GM19438 (cell line): ENCODE measurements around the gene PPIP5K2.

Experiments
- ATAC-seq: cut with Tn5 transposase; IDR thresholded peaks from one replicate; pipeline ENCODE4 v1.9.1; 2021; ENCODE audit warnings: low read depth; ENCODE audit not compliant: unreplicated experiment

Gene PPIP5K2

GRCh38 chr5:103235891-103236290 is 115.8 kb downstream of the PPIP5K2 start:
- ATAC-seq = no peak

- ATAC-seq = no peak
Measured at GRCh38 chr5:103237778-103238177, 117.7 kb downstream of the PPIP5K2 start.

- ATAC-seq = no peak
Measured at GRCh38 chr5:103243665-103244064, 123.6 kb downstream of the PPIP5K2 start.

GRCh38 chr5:103244398-103244797 is 124.3 kb downstream of the PPIP5K2 start:
- ATAC-seq = no peak

GRCh38 chr5:103245761-103246160 is 125.7 kb downstream of the PPIP5K2 start:
- ATAC-seq = no peak

GRCh38 chr5:103247118-103247517 is 127.0 kb downstream of the PPIP5K2 start:
- ATAC-seq = no peak

- no peak for ATAC-seq
Measured at GRCh38 chr5:103249068-103249467, 129.0 kb downstream of the PPIP5K2 start.

GRCh38 chr5:103254921-103255320 is 134.8 kb downstream of the PPIP5K2 start:
- no peak for ATAC-seq

- no peak for ATAC-seq
Measured at GRCh38 chr5:103255691-103256090, 135.6 kb downstream of the PPIP5K2 start.

GRCh38 chr5:103256178-103256577 is 136.1 kb downstream of the PPIP5K2 start:
- ATAC-seq = no peak

GRCh38 chr5:103258368-103258956 is 138.4 kb downstream of the PPIP5K2 start, which contains the start of gene MACIR:
Gene MACIR (plus strand): TSS chr5:103258763. CDS start chr5:103275920, 17,157 bp downstream.
- ATAC-seq = peak; percentile 64

GRCh38 chr5:103258957-103259704 is 139.0 kb downstream of the PPIP5K2 start:
- ATAC-seq = peak; percentile 35

- ATAC-seq = no peak
Measured at GRCh38 chr5:103259705-103260355, 139.7 kb downstream of the PPIP5K2 start.

GRCh38 chr5:103260951-103261350 is 140.8 kb downstream of the PPIP5K2 start:
- peak; percentile 36 for ATAC-seq
